HG03066 (cell line): Measurements from ENCODE around the gene ARNT2.

Source experiments
- ATAC-seq: cut with Tn5 transposase; IDR thresholded peaks from one replicate; pipeline ENCODE4 v1.9.1; 2021; ENCODE audit warnings: low read depth; ENCODE audit not compliant: unreplicated experiment

Gene ARNT2

DNA sequence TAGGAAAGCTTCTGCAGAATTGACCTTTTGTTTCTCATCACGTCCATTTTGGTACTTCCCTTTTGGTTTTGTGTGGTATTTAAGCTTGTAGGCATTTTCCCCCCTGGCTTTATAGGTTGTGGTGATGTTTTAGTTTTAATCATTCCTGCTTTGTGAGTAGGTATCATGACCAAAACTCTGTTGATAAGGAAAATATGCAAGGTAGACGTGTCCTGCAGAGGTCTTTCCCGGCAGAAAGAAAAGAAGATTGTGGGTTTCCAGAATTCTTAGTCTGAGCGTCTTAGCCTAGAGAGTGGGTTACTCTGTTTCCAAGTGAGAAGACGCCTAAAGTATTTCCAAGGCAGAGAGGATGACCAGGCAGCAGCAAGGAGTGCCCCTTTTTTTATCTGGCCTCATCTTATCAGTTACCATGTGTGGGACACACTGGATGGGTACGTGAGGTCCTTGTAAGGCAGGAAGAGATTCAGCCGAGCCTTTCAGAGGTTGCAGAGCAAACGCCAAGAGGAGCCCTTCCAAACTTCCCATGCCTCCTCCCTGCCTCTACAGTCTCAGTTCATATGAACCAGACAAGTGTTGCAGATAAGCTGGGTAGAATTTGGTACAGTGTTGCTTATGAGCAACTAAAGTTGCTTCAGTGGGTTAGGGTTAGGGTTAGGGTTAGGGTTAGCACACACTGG, 58.8 kb downstream of the ARNT2 start:
- ATAC-seq: no peak

DNA sequence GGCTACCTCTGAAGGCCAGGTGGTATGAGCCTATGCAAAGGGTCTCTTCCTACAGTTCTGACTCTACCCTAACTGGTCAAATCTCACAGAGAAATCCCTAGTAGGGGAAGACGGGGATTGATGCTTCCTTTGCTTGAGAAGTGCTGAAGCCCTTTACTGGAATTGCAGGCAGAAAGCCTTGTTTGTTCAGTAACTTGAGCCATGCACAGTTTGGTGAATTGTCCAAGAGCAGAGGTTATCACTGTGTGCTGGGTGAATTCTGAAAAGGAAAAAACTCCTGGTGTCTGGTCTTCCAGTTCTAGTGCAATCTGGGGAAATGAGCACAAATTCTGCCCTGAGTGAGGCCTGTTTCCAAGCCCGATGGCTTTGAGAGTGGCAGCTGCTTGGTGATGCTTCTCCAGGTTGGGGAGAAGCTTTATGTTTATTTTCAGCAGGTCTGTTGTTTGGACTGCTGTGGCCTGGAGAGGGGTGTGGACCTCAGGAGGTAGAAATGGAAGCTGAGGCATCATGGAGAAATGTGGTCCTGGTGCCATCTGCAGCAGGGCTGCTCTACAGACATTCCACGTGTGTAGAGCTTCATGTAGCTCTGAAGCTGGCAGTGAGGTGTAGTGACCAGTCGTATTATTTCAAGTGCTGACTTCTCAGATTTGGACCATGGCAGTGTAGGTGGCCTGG, 60.9 kb downstream of the ARNT2 start:
- no peak for ATAC-seq

DNA sequence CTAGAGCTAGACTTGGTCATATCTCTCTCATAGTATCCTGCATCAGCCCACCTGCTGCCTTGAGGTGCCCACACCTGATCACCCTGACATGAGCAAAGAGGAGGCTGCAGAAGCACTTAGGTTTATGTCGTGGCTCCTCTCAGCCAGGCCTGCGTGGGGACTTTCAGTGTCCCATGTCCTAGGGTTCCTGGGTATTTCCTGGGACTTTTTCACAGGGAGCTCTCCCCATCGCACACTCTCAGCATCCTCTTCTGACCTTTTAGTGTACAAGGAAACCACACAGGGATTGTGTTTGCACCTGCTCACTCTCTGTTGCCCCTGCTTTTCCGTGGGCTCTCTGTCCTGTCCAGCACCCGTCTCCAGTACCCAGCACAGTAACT, 61.4 kb downstream of the ARNT2 start:
- no peak for ATAC-seq

DNA sequence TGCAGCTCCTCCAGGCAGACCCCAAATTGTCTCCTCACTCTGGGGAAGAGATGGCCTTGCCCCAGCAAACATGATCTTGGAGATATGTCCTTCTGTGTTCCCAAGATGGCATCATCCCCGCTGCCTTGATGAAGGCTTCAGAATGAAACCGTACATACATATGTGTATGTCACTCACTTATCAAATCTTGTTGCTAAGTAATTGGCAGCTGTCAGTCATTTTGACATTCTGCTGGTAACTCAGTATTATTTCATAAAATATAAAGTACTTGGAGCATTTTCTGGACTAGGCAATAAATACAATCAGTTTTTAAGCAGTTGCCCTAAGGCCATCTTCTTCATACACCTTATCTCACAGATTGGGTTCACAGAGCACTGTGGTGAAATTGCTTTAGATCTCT, 62.4 kb downstream of the ARNT2 start:
- ATAC-seq: no peak

DNA sequence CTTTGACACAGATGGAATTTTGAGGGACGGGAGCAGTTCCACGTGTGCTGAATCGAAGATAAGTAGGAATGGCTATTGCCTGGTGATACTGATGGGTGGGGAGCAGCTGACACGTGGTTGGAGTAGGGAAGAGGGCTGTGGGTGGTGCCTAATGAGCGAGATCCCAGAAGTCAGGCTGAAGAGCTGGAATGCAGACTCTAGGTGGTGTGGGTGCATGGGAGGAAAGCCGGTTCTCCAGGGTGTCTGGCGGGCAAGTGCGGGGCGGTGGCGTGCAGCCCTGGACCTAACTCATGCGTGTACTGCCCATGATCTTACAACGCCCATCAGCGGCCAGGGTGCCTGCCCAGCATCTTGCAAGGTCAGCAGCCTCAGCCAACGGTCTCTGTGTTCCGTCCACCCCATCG, 63.1 kb downstream of the ARNT2 start:
- ATAC-seq: no peak

DNA sequence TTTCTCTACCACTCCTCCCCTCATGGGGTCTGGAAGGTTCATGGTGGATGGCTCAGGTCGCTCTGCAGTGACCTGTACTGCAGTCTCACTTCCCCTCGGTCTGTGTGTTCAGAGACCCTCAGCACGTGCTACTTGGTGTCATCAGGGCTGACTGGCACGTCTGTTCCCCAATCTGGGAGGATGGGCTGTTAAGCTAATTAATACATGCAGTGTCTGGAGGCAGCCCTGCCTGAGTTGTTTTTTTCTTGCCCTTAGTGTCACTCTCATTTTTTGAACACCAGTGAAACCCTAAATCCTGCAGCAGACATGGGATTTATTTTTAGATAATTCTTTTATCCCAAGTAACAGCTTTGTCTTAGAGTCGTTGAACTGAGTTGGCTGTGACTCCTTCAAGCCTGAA, 64.6 kb downstream of the ARNT2 start:
- no peak for ATAC-seq

DNA sequence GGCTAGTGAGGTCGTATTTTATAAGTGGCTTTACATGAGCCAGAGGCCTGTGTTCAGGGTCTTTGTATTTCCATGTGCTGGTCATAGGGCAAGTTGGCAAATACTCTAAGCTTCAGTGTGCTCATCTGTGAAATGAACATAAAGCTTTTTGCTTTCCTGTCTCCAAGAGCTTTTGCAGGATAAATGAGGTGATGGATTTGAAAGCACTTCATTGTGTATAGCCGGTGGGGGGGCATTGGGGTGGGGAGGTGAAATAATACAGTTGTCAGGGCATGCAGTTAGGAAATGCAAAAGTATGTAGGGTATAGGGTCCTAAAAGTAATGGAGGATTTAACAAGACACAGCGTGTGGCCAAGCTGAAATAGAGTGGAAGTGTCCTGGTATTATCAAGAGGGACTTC, 67.7 kb downstream of the ARNT2 start:
- ATAC-seq: no peak

DNA sequence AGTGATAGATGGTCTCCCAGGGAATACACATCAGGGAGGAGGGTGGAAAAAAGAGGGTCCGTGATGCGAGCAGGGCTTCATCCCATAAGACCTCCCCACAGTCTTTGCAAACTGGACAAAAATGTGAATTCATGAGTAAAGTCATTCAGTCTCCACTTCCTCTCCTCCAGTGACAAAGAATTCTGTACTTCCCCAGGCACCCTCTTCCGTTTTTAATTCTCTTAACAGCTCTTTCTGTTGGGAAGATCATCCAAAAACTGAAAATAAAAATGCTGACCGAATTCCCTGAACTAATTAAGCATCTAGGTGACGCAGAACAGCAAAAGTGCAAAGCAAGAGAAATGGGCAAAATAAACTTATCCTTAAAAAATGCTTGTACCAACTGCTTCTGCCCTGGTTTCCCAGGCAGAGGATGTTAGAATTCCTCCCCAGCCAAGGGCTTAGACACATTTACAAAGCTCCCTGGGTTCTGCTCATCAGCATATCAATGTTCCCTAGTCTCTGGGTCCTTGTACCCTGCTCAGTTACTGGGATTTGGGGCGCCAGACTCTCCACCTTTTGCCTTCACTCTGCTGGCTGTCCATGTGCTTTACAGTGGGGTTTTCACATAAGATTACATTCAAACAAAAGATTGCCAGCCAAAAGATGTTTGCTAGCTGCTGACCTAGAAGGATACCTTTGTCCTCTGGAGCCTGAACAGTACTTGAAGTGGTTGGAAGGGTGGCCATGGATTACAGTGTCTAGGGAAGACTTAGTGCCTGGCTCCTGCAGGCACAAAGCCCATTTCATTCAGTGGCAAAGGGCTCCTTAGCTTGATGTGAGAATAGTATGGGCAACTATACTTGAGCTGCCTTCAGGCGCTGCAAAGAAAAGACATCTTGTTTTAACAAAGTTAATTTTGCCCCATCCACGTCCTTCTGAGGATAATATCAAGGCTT, 69.4 kb downstream of the ARNT2 start:
- ATAC-seq: no peak

DNA sequence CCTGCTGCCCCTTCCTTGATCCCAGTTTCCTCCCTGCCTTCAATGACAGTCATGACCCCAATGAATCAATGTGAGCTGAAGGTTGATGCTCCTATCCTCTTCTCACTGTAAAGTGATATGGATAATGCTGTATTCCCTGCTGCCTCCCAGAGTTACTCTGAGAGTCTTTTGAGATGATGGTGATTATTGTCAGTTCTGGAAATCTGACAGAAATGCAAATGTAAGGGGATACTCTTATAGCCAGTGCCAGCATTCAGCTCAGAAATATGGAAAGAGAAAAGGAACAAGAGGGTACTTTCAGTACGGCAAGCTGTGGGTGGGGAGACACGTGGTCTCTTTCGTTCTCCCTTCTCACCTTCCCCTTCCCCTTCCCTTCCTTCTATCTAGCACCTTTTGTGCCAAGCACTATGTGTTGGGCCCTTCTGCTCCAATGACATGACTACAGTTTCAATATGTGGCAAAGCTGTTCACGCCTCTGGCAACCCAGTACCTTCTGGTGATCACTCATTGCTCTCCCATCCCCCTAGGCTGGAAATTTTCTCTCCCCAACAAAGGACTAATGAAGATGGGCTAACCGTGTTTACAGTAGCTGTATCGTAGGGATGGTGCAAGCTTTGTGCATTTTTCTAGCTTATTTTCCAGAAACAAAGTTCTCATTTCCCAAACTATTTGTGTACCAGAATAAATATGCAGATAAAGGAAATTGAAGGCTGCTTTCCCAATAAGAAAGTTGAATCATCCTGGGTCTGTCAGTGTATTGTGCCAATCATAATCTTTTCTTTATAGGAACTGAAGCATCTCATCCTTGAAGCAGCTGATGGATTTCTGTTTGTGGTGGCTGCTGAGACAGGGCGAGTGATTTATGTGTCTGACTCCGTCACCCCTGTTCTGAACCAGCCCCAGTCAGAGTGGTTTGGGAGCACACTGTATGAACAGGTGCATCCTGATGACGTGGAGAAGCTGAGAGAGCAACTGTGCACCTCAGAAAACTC, 70.3 kb downstream of the ARNT2 start:
- no peak for ATAC-seq

DNA sequence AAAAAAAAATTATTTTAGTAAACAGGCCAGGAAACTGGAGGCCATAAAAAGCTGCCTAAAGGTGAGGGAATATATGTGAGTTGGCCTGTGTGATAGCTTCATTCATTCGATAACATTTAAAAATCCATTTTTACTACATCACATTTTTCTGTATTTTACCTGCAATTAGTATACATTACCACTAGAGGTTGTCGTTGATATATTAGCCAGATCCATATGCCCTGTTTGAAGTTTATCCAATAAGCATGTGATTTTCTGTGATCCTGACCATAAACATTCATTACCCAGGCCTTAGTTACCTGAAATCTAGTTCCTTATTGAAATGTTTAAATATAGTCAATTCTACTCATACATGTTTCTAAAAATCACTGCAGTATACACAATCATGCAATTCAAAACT, 71.4 kb downstream of the ARNT2 start:
- no peak for ATAC-seq

DNA sequence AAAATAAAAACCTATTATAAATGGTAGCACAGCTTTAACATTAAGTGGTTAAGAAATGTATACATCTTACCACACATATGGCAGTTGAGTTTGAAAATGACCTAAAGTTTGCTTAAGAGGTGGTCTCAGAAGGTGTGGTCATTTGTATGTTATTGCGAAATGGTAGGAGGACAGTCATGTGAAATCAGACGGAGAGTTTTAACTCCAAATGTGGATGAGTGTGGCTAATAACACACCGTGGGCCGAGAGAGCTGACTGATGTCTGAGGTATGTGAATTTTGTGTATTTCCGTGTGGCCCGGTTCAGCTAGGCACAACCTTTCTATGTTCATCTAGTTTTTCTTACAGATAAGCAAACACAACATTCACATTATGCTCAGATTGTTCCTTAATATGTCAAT, 71.9 kb downstream of the ARNT2 start:
- no peak for ATAC-seq

DNA sequence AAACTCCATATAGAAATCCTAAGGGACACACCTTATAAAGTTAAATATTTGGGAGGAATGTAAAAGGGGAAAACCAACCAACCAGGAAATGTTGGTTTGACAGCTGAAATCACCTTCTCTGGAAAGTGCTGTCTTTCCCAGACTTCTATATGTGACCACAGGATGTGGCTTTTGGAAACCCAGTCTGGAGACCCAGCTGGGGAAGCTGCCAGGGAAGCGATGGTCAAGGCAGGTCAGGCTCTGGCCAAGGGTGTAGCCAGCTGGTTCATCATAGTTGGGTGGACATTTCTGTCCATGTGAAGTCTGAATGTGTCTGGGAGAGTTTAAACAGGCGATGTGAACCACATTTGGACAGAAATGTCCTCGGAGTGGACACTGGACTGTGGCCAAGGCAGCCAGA, 73.9 kb downstream of the ARNT2 start:
- no peak for ATAC-seq

DNA sequence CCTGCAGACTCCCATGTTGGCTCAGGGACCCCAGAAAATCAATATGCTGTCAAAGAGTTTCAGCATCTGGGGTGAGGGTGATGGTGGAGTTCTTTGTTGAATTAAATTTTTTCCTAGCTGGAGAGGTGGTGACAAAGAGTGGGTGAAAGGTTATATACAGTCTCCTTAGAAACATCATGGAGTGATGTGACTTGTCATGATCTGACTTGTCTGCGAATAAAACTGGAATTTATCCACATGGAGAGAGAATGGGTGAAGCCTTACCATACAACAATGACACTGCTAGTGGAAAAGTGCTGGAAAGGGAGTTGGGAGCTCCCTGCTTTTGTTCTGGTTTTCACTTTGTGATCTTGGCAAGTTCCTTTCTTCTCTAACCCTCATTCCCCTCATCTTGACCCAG, 75.0 kb downstream of the ARNT2 start:
- ATAC-seq: no peak

DNA sequence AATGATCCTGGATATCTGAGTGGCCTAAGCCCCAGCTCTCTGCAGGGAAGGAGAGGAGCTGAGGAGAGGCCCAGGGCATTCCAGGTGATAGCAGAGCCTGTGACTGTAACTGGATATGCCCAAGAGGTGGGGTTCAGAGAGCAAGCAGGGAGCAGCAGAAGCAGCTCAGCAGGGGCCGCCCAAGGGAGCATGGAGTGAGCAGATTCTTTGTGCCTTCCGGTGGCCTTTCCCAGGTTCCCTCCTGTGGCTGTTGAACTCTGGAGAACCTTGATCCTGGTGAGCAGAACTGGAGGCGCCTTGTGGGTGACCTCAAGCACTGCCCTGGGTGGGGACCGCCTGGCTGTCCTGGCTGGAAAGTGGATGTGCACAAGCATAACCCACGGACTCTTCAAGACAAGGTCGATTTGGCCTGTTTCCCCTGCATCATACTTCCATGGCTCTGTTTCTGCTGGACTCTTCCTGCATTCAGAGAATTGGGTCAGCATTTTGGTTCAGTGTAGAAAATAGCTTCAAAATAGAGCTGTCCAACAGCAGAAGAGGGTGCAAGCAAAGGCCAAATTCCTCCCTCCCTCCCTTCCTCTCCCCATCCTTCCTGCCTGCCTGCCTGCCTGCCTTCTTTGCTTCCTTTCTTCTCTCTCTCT, 76.1 kb downstream of the ARNT2 start:
- ATAC-seq: no peak

DNA sequence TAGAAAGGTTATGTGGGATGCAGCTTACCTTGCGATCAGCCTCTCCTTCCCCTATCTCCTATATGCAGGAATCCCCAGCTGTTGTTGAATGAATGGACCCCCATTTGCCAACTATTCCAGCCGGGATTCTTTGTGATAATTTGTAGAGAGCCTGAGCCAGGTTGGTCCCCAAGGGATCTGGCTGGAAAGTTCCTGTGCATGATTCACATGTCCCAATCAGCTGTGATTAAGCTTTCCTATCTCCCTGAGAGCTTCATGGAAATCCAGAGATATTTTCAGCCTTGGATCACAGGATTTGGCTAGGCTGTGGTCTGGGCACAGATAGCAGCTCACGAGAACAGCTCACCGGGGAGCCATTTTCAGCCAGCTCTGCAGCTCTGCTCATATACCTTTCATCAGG, 76.7 kb downstream of the ARNT2 start:
- ATAC-seq: no peak

DNA sequence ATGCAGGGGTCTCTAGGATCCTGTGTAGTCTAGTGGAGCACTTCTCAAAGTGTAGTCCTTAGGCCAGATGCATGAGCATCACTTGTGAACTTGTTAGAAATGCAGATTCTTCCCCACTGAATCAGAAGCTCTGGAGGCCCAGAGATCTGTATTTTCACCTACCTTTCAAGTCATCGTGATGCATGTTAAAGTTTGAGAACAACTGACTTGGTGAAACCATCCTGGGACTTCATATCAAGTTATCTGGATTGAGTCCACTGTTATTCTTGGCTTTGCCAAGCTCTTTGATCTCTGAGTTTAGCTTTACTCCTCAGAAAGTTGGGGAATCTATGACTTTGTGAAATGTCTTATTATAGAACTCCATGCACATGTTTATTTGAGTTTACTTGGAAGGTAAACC, 78.5 kb downstream of the ARNT2 start:
- ATAC-seq: no peak

DNA sequence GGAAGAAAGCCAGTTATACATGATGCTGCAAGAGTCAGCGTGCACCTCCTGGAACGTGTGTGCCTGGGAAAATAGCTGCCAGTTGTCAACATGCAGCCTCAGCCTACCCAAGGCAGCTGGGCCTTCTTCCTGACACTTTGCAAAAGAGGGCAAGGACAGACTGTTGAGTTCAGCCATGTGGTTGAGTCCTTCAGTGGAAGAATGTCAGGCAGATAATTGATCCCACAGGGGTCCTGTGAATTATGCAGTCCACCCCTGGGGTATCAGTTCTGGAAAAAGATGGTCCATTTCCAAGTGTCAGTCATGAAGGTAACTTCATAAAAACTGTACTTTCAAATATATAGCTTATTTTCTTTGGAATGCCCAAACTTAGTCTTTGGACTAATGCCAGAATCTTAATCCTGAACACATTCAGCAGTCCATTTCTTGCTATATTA, 79.6 kb downstream of the ARNT2 start:
- no peak for ATAC-seq

DNA sequence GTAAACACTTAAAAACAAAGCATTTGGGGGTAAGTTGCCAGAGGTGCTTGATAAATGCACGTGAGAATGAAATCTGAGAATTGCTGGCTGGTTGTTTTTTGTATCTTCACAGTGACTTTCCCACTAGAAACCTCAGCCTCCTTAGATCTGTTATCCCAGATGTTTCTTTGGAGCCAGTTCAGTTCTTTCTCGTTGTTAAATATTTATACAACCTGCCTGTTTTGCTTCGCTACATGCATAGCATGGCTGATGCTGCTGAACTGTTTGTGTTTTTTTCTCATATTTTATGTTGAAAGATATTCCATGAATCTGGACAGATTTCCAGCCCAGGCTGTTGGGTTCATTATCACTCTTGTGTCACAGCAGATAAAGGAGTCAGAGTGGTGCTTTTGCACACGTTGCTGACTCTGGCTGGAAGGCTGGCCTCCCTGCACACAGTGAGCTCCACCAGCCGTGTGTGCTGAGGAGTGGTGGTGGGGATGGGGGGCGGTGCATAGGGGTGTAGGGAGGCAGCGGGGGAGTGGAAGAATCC, 80.2 kb downstream of the ARNT2 start:
- ATAC-seq: no peak

DNA sequence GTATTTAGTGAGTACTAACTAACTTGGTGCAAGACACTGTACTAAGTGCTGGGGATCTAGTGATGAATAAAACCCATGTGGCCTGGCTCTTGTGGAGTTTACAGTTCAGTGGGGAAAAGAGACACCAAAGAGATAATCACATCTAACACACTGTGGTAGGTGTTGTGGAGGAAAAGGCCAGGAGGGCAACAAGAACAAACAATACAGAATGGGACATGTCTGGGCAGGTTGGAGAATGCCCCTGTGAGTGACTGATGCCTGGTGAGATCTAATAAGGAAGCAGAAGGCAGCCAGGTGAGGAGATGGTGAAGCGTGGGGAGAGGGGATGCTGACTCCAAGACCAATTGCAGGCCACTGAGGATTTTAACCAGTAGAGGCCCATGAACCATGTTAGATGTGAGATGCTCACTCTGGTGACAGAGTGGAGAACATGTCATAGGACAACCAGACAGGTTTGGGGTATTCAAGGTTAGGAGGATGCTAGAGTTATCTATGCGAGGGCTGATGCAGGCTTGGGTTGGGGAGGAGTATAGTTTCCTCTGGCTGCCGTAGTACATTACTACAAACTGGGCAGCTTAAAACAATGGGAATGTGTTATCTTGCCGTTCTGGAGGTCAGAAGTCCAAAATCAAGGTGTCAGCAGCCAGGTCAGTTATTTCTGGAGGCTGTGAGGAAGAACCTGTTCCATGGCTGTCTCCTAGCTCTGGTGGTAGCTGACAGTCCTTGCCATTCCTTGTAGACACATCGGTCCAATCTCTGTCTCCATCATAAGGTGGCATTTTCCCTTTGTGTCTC, 81.4 kb downstream of the ARNT2 start:
- ATAC-seq: no peak
